Measurements from ENCODE around the gene TNFRSF1A.

Gene TNFRSF1A

DNA sequence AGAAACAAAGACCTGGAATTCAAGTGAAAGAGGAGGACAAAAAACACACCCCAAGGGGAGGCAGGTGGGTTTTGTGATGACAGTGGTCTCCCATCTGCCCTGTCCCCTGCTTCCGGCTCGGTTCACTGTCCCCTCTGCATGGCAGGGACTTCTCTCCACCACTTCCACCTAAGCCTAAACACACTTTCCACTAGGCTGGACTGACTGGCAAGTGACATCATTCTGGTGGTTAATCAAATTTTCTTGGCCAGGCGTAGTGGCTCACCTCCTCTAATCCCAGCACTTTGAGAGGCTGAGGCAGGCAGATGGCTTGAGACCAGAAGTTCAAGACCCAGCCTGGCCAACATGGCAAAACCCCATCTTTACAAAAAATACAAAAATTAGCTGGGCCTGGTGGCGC, 19.5 kb downstream of the TNFRSF1A start:
- no peak for DNase-seq

DNA sequence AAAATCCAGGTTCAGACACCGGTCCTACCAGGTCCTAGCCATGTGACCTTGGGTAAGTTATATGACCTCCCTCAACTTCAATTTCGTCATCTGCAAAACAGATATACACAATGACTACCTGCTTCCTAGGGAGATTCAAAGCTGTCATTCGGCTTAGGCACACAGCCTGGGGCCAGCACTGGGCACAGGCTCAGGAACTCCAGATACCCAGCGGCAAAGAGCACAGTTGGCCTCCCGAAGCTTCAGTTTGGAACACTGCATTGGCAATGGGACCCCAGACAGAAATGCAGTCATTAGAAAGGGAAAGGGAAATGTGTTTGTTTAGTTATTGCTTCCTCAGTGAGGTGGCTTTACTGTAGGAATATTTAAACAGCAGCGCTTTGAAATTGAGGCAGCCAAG, 20.0 kb downstream of the TNFRSF1A start:
- no peak for DNase-seq

DNA sequence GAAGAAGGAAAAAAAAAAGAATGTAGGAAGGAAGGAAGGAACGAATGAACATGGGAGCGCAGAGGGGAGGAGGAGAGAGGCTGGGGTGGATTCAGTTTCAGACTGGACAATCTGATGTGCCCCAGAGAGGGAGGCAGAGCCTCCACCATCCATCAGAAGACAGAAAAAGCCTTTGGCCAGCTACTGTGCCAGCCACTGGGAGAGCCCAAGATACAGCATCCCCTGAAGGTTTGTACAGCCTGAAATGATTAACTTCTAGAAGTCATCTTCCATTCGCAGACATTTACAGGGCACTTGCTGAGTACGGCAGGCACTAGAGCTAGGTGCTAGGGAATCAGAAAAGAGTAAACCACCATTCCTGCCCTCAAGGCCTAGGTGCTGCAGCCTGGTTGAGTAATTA, 22.4 kb downstream of the TNFRSF1A start:
- DNase-seq, result no peak

DNA sequence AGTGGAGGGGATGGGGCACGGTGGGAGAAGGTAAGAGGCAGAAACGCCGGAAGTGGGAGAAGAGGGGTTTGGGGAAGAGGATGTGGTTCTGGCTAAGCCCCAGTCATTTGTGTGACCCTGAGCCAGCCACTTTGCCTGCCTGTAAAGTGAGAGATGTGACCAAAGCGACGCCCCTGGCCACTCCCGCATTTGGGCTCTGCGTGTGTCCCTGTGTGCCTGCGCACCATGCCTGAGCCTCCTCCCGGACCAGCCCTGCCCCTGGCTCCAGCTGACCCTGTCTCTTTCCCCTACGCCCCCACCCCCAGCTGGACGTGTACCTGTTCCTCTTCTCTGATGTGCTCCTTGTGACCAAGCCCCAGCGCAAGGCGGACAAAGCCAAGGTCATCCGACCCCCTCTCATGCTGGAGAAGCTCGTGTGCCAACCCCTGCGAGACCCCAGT, 23.4 kb downstream of the TNFRSF1A start:
- DNase-seq, result no peak

DNA sequence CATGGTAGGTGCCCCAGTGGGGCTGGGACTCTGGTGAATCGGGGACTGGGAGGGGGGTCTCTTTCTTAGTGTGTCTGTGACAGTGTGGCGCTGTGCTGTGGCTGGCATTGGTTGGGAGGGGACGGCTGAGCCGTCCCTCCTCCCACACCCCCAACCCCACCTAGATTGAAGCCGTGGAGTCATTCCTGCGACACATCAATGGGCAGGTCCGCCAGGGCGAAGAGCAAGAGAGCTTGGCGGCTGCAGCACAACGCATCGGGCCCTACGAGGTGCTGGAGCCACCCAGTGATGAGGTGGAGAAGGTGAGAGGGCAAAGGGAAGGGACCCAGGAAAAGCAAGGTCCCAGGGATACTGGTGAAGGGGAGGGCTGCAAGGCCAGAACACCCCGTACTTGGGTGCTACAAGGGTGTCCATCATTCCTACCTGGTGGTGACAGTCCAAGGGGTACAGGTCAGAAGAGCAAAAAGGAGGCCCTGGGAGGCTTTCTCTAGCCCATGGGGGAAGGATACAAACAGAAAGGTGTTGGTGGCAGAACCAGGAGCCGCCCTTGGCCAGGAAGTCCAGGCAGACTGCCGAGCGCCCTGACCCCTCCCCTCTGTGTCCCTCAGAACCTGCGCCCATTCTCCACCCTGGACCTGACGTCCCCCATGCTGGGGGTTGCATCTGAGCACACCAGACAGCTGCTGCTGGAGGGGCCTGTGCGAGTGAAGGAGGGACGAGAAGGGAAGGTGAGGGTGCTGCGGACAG, 24.0 kb downstream of the TNFRSF1A start:
- no peak for DNase-seq

DNA sequence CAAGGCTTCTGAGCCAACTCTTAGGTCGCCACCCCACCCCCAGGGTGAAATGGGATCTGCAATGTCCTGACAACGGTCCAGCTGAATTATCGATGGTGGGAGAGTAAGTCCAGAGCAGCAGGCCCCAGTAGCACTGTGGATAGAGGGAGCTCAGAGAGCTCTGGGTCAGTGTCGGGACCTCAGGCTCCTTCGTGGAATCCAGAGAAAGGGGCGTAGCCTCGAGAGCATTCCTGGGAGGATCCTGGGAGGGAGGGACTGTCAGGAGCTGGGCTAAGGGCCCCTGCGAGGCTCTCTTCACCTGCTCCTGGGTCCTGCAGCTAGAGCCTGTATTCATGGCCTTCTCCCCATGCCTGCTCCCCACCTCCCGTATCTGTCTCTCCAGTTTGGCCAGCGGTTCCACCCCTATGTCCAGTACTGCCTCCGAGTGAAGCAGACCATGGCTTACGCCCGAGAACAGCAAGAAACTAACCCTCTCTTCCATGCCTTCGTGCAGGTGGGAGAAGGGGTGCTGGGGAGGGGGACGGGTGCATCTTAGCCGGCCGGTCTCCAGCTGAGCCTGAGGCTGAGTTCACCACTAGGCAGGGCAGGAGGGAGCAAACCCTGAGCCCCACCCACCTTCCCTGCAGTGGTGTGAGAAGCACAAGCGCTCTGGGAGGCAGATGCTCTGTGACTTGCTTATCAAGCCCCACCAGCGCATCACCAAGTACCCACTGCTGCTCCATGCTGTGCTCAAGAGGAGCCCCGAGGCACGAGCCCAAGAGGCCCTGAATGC, 24.8 kb downstream of the TNFRSF1A start:
- no peak for DNase-seq

DNA sequence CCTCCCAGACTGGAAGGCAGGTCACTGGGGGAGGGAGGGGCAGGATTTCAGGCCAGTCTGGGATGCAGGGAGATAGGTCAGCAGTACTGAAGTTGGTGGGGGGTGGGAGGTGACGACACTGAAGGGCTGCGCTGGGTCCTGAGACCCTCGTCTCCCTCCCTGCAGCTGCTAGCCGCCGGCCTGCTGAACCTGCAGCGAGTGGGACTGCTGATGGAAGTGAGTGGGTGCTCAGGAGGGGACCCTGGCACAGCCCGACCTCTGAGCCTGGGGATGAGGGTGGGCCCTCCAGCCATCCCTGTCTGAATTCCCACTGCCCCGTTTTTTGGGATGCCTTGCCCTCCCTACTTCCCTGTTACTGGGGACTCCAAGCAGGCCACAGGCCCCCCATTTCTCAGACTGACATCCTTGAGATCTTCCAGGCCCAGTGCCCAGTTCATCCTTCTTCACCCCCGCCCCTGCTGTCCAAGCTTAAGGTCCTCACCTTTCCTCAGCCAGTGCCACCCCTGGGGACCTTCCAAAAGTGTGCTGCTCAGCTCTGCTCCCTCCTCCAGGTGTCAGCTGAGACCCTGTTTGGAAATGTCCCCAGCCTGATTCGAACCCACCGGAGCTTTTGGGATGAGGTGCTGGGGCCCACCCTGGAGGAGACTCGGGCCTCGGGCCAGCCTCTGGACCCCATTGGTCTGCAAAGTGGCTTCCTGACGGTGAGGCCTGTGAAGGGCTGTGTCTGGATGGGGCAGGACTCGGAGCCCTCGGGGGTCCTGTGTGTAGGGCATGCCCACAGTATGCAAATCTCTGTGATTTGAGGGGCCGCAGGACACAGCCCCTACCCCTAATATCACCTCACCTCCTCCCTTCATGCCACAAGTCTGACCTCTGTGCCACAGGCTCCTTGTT, 25.9 kb downstream of the TNFRSF1A start:
- DNase-seq, result no peak

DNA sequence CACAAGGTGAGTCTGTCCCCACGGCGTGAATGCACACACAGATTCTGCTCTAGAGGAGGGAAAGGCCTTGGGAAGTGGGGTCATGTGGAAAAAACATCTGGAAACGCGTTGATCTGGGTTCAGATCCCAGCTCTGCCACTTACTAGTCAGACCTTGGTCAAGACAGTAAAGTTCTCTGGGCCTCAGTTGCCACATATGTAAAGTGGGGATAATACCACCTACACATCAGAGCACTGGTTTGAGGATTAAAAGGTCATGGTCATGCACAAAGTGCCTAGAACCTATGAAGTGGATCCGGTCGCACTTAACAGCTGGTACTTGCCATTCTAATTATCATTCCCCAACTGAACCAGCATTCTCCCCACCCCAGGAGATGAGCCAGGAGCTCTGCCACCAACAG, 26.7 kb downstream of the TNFRSF1A start:
- no peak for DNase-seq

DNA sequence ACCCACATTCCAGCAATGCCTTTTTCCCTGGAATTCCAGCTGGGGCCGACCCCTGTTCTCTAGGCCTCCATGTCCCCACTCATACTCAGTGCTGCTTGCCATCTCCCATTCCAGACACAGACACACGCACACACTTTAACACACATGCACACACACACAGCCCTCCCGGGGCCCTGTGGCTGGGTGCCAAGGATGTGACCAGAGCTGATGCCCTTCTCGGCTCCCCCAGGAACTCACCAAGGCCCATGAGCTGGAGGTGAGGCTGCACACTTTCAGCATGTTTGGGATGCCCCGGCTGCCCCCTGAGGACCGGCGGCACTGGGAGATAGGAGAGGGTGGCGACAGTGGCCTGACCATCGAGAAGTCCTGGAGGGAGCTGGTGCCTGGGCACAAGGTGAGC, 27.1 kb downstream of the TNFRSF1A start:
- DNase-seq, result no peak

DNA sequence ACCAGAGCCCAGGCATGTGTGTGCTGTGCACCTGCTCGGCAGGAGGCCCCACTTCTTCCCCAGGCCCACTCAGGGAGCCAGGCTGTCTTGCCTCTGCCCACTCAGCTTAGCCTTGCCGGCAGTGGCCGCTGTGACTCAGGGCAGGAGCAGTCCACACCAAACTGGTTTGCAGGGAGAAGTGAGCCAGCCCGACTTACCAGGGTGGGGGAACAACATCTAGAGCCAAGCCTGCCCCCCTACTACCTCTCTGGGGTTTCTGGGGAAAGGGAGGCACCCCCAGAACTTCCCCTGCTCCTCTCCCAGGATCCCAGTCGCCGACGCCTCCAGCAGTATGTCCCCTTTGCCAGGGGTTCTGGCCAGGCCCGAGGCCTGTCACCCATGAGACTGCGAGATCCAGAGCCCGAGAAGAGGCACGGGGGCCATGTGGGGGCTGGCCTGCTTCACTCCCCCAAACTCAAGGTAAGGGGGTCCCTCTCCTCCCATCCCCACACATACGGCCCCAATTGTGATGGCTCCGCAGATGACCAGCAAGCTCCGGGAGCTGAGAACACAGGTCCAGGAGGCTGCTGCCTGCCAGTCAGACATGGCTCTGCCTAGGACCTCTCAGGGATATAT, 28.4 kb downstream of the TNFRSF1A start:
- DNase-seq, result no peak

DNA sequence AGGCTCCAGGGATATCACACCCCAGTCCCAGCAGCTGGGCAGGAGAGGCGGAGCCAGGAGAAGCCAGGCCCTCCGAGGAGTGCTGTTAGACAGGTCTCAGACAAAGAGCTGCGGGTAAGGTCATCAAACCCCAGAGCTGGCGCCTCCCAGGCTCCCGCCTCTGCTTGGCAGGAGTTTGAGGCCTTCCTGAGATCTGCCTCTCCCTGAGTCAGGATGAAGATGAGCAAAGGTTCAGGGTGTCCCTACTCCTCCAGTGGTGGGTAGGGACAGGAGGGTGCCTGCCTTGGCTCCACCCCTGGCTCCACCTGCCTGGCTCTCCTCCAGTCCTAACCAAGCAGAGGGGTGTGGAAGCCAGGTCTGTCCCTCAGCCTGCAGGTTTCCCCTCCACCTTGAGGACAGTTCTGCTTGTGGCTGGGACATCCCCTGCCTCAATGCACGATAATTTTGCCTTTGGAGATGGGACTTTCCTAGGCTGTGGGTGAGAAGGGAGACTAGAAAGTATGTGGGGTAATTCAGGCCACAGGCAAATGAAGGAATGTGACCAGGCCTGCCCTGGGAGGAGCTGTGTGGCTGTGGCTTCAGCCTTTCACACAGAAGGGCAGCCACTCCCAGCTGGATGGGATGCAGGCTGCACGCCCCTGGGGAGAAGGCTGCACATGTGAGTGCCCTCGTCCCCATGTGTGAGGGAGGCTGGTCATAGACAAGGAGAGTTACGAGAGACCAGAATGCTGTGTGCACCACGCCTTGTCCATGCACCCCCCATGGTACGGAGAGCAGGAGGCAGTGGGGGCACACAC, 29.1 kb downstream of the TNFRSF1A start:
- DNase-seq, result no peak

DNA sequence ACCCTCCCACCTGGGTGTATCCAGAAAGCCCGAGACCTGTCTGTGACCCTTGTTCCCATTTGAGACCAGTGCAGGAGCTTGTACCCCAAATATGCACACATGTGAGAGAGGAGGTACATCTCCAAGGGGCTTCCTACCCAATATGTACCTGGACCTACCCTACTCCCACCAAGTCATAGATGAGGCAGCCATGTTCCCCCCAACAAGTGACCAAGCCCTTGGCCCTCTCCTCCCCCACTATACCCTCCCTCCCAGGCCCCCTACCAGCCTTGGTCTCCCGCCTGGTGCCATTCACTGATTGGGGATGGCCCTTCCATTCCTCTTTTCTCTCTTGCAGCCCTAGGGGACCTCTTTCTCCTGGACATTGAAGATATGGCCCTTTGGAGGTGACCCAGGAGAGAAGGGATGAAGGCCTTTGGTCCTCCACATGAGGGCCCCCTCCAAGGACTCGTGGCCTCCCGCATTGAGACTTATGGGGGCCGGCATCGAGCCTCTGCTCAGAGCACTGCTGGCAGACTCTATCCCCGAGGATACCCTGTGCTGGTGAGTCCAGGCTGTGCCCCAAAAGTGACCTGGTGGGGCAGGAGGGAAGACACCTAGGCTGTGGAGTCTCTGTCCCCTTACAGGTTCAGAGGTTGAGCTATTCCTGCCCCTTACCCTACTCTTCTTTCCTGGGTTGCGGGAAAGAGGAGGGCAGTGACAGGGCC, 29.9 kb downstream of the TNFRSF1A start:
- no peak for DNase-seq

DNA sequence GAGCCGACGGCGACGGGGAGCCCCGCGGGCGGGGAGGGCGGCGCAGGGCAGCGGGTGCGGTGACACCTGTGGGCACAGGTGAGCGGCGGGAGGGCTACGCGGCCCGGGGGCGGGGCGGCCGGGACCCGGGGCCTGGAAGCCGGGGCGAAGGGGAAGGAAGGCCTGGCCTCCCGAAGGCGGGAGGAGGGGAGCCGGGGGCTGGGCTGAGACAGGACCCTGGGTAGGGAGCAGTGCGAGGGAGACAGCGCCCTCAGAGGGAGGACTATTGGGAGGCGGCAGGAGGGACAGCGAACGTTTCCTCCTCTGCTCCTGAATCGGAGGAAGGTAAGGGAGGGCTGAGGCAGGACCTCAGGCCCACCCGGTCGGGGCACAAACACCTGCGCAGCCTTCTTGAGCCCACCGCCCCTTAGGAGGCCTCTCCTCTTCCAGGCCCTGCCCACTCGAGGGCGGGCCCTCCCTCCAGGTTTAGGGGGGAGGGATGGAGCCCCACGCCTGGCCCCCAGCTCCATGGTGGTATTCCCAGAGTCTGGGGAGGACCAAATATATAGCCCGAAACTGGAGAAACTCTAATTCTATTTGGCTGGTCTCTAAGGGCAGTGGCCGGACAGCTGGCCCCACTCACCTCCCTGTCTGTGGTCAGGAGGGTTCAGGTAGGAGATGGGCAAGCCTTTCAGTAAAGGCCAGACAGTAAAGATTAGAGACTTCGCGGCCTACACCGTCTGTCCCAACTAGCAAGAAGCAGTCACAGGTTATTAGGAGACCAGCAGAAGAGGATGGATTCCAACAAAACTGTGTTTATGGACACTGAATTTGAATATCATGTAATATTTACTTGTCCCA, 30.9 kb downstream of the TNFRSF1A start:
- no peak for DNase-seq

DNA sequence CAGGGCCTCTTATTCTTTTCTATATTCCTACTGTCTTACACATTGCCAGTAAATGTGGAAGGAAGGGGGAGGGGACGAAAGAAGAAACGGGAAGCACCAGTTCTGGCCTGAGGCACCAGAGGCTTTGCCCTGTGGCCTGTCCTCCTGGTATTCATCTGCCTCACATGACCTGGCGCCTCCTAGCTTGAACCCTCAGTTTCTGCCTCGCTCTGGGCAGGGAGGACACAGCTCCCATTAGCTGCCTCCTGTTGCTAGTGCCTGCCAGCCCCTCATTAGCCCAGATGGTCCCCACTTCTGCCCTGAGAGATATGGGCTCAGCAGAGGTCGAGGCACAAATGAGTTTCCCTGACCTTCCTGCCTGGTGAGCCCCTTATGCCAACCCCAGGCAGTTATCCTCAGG, 34.3 kb downstream of the TNFRSF1A start:
- DNase-seq, result no peak

DNA sequence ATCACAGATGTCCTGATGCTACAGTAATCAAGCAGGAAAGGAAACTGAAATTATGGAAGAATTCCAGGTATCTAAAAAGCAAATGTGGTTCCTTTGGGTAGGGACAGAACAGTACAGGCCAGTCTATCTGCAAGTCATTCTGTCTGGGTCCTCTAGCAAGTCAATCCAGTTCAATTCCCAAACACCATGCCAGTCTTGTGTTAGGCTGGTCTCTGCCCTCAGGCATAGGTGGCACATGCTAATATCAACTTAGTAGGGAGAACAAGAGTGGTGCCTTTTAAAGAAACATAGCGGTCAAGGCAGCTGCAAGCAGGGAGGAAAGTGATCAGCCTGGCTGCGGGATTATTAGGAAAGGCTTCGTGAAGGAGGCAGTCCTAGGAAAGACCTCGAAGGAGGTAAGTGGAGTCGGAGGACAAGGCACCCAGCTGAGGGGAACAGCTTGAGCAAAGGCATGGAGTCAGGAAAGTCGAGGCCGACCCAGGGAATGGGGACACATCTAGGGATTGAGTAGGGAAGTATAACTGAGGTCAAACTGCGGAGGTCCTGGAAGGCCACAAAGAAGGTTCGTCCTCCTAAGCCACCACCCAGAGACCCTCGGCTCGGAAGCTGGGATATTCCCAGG, 35.2 kb downstream of the TNFRSF1A start:
- DNase-seq, result no peak

DNA sequence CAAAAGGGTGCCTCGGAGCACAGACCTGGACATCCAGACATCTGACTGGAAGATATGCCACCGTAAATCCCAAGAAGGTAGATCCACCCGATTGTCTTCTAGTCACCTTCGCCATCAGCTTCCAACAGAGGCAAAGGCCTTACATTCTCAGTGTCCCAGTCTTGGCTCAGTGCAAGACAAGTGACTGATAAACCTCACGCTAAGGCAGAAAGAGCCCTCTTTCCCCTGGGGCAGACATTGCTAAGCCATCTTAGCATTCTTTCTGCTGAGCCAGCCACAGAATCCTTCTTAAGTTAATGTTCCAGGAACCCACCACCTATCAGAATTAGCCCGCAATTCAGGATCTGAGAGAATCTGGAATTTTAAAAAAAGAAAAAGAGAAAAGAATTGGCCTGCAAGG, 35.7 kb downstream of the TNFRSF1A start:
- DNase-seq, result no peak

DNA sequence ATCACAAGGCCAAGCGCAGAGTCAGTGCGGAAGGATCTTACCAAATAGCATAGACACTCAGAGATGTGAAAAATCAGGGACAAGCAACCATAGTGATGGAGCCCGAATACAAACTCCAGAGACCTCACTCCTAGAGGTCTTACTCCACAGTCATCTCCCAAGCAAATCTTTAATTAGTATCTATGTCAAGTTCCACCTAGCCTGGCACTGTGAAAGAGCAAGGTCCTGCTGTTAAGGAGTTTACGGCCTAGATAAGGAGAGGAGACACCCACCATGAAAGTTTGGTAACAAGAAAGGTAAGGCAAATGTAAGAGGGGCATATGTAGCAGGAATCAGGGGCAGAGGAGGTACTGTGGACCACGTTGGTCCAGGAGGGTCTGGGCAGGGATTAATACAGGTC, 38.8 kb downstream of the TNFRSF1A start:
- DNase-seq, result no peak

DNA sequence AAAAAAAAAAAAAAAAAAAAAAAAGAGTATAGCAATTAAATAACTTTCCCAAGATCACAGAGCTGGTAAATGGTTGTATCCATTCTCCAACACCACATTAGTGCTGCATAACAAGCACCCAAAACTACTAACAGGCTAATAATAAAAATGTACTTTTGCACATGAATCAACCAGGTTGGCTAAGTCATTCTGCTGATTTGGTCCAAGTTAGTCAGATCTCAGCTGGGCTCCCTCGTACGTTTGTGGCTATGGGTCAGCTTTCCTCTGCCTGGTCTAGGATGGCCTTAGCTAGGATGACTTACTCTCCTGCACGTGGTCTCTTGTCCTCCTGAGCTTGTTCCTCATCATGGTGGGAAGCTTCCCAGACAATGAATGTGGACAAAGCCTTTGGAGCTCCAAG, 39.3 kb downstream of the TNFRSF1A start:
- no peak for DNase-seq

DNA sequence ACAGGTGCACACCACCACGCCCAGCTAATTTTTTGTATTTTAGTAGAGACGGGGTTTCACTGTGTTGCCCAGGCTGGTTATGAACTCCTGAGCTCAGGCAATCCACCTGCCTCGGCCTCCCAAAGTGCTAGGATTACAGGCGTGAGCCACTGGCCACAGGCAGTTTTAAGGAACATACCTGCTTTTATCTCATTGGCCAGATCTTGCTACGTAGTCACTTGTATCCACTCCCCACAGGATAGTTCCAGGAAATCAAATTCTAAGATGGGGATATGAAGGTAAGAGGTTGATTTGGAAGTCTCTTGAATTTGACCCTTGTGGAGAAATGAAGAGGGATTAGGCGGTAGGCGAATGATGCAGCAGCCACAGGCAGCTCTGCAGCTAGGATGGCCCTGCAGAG, 40.2 kb downstream of the TNFRSF1A start:
- DNase-seq, result no peak

DNA sequence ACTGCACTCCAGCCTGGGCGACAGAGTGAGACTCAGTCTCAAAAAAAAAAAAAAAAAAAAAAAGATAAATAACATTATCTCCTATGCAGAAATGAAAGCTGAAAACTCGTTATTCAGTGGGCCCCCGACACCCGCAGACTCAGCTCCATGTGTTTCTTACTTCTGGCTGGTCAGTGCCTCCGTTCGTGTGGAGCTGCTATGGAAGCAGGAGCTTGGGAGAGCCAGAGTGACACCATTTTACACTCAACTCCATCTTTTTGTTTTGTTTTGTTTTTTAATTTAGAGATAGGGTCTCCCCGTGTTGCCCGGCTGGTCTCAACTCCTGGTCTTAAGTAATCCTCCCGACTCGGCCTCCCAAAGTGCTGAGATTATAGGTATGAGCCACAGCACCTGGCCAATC, 44.7 kb downstream of the TNFRSF1A start:
- no peak for DNase-seq

Data from activated effector memory CD4-positive, alpha-beta T cell treated with Interleukin-2 at 50 U/mL for 16 hours (primary cell).